ENCODE data around the gene NR2F2. TPM values are rescaled to one million over a fixed set of nuclear protein-coding genes. Genes with fewer than 3 reads are reported as not detected.

Gene NR2F2
- total RNA-seq, 2 experiments from 2014 or later, result not detected

GRCh38 chr15:96356494-96357455, 26.3 kb downstream of the NR2F2 start:
- ATAC-seq (peak; percentile 69), DNase-seq (peak; percentile 84)
- Mint-ChIP-seq H3K4me1 (ENCODE audit: low read depth) (peaks cover 23% of the 10 kb centered on the region), H3K4me3 (peak overlapping the region; percentile 80), H3K27ac (peak overlapping the region; percentile 67), H3K36me3 (ENCODE audit: low read depth) (peaks cover 8% of the 10 kb centered on the region), H3K9me3 (ENCODE audit: insufficient read depth) (no peaks in the 10 kb centered on the region), H3K27me3 (ENCODE audit: low read depth) (peaks cover 59% of the 10 kb centered on the region)
- ChIA-PET POLR2A (no interaction called here), CTCF (interaction anchor here (0.6 to 3.4 kb wide), 7 partner anchors 8 to 493 kb away, joined by 3 to 16 read pairs (median 3); no protein-coding TSS in a partner anchor)

GRCh38 chr15:96358001-96358801, 27.7 kb downstream of the NR2F2 start:
- ATAC-seq (no peak), DNase-seq (no peak)
- H3K9me3 Mint-ChIP-seq (ENCODE audit: insufficient read depth), result no peaks in the 10 kb centered on the region
- CTCF ChIA-PET, result interaction anchor here (1.4 to 3.4 kb wide), 3 partner anchors 9 to 30 kb away, joined by 4 to 16 read pairs (median 10); no protein-coding TSS in a partner anchor
- peak overlapping the region; percentile 80 for H3K4me3 Mint-ChIP-seq
- POLR2A ChIA-PET, result interaction anchor here (0.7 kb wide), 1 partner anchor 1091 kb away, joined by 3 read pairs; no protein-coding TSS in a partner anchor
- no peak overlapping the region for H3K27ac Mint-ChIP-seq
- H3K4me1 Mint-ChIP-seq (ENCODE audit: low read depth), result peaks cover 23% of the 10 kb centered on the region
- H3K36me3 Mint-ChIP-seq (ENCODE audit: low read depth), result peaks cover 11% of the 10 kb centered on the region
- H3K27me3 Mint-ChIP-seq (ENCODE audit: low read depth), result peaks cover 60% of the 10 kb centered on the region

- Mint-ChIP-seq H3K4me1 (ENCODE audit: low read depth) (peaks cover 23% of the 10 kb centered on the region), H3K9me3 (ENCODE audit: insufficient read depth) (no peaks in the 10 kb centered on the region)
These were observed 28.5 kb downstream of the NR2F2 start for GRCh38 chr15:96358821-96359615.

GRCh38 chr15:96359616-96360521, 29.4 kb downstream of the NR2F2 start:
- ChIA-PET CTCF (interaction anchor here (1.5 kb wide), 1 partner anchor 32 kb away, joined by 3 read pairs; no protein-coding TSS in a partner anchor), POLR2A (no interaction called here)
- Mint-ChIP-seq H3K4me1 (ENCODE audit: low read depth) (peaks cover 23% of the 10 kb centered on the region), H3K4me3 (no peak overlapping the region), H3K27me3 (ENCODE audit: low read depth) (peaks cover 67% of the 10 kb centered on the region), H3K9me3 (ENCODE audit: insufficient read depth) (no peaks in the 10 kb centered on the region), H3K27ac (no peak overlapping the region), H3K36me3 (ENCODE audit: low read depth) (peaks cover 14% of the 10 kb centered on the region)
- DNase-seq (no peak), ATAC-seq (no peak)

More at GRCh38 chr15:96358821-96359615, 28.5 kb downstream of the NR2F2 start:
- ATAC-seq, result no peak
- no peak overlapping the region for H3K4me3 Mint-ChIP-seq
- H3K36me3 Mint-ChIP-seq (ENCODE audit: low read depth), result peaks cover 12% of the 10 kb centered on the region
- no peak for DNase-seq
- H3K27me3 Mint-ChIP-seq (ENCODE audit: low read depth), result peaks cover 60% of the 10 kb centered on the region
- POLR2A ChIA-PET, result no interaction called here
- no peak overlapping the region for H3K27ac Mint-ChIP-seq
- CTCF ChIA-PET, result interaction anchor here (3.2 kb wide), 1 partner anchor 8 kb away, joined by 10 read pairs; no protein-coding TSS in a partner anchor

- Mint-ChIP-seq H3K36me3 (ENCODE audit: low read depth) (peaks cover 14% of the 10 kb centered on the region), H3K4me3 (no peak overlapping the region), H3K9me3 (ENCODE audit: insufficient read depth) (no peaks in the 10 kb centered on the region), H3K4me1 (ENCODE audit: low read depth) (peaks cover 23% of the 10 kb centered on the region), H3K27me3 (ENCODE audit: low read depth) (peaks cover 75% of the 10 kb centered on the region), H3K27ac (no peak overlapping the region)
- ChIA-PET POLR2A (no interaction called here), CTCF (interaction anchor here (1.5 kb wide), 1 partner anchor 33 kb away, joined by 3 read pairs; no protein-coding TSS in a partner anchor)
- ATAC-seq, result no peak
- no peak for DNase-seq
These were observed 30.2 kb downstream of the NR2F2 start for GRCh38 chr15:96360581-96361308.

- no peaks in the 10 kb centered on the region for H3K9me3 Mint-ChIP-seq (ENCODE audit: insufficient read depth)
- H3K27ac Mint-ChIP-seq, result no peak overlapping the region
- ChIA-PET CTCF (interaction anchor here (1.2 to 1.5 kb wide), 2 partner anchors 34 kb away, joined by 3 to 4 read pairs; no protein-coding TSS in a partner anchor), POLR2A (no interaction called here)
- no peak overlapping the region for H3K4me3 Mint-ChIP-seq
- peaks cover 82% of the 10 kb centered on the region for H3K27me3 Mint-ChIP-seq (ENCODE audit: low read depth)
- ATAC-seq (no peak), DNase-seq (no peak)
- H3K4me1 Mint-ChIP-seq (ENCODE audit: low read depth), result peaks cover 20% of the 10 kb centered on the region
- H3K36me3 Mint-ChIP-seq (ENCODE audit: low read depth), result peaks cover 14% of the 10 kb centered on the region
These were observed 31.0 kb downstream of the NR2F2 start for GRCh38 chr15:96361309-96362010.

GRCh38 chr15:96362011-96362754, 31.7 kb downstream of the NR2F2 start:
- no peak for ATAC-seq
- no peaks in the 10 kb centered on the region for H3K9me3 Mint-ChIP-seq (ENCODE audit: insufficient read depth)
- peaks cover 15% of the 10 kb centered on the region for H3K4me1 Mint-ChIP-seq (ENCODE audit: low read depth)
- peaks cover 14% of the 10 kb centered on the region for H3K36me3 Mint-ChIP-seq (ENCODE audit: low read depth)
- H3K4me3 Mint-ChIP-seq, result peak overlapping the region; percentile 9
- DNase-seq, result no peak
- H3K27me3 Mint-ChIP-seq (ENCODE audit: low read depth), result peaks cover 85% of the 10 kb centered on the region
- H3K27ac Mint-ChIP-seq, result peak overlapping the region; percentile 45
- ChIA-PET CTCF (interaction anchor here (1.2 to 1.4 kb wide), 2 partner anchors 35 to 48 kb away, joined by 3 to 4 read pairs; no protein-coding TSS in a partner anchor), POLR2A (no interaction called here)

- H3K27ac Mint-ChIP-seq, result peak overlapping the region; percentile 45
- H3K4me1 Mint-ChIP-seq (ENCODE audit: low read depth), result peaks cover 8% of the 10 kb centered on the region
- H3K27me3 Mint-ChIP-seq (ENCODE audit: low read depth), result peaks cover 88% of the 10 kb centered on the region
- peaks cover 13% of the 10 kb centered on the region for H3K36me3 Mint-ChIP-seq (ENCODE audit: low read depth)
- DNase-seq, result no peak
- H3K9me3 Mint-ChIP-seq (ENCODE audit: insufficient read depth), result no peaks in the 10 kb centered on the region
- no peak for ATAC-seq
- CTCF ChIA-PET, result interaction anchor here (1.1 to 1.4 kb wide), 2 partner anchors 36 to 48 kb away, joined by 3 to 5 read pairs; no protein-coding TSS in a partner anchor
- POLR2A ChIA-PET, result no interaction called here
- peak overlapping the region; percentile 9 for H3K4me3 Mint-ChIP-seq
These were observed 32.5 kb downstream of the NR2F2 start for GRCh38 chr15:96362755-96363651.
